ENCODE data around the gene PPP4R3B.

GRCh38 chr2:55526174-55526573, 91.2 kb downstream of the PPP4R3B start:
- TF ChIP-seq CTCF (conservative IDR thresholded peaks at IDR 0.05; ENCODE audit: low read length), result no peak
- no peak for TF ChIP-seq EZH2phosphoT487 (IDR thresholded peaks at IDR 0.05; ENCODE audit: borderline replicate concordance, low read depth, low read length)

All from OCI-LY7 (cell line).